Stimulated activated CD8-positive, alpha-beta memory T cell treated with anti-CD3 and anti-CD28 coated beads, Interleukin-7, amount 100 ng/mL, for 4 hours (primary cell): ENCODE results near the gene ANKUB1.

Source experiments
- DNase-seq, 2 donors: peaks; one replicate each; pipeline ENCODE4 v3.0.0-alpha.2; 2020; ENCODE audit warnings: low read depth in 2 of 2

Gene ANKUB1

GRCh38 chr3:149763565-149764195 is 28.7 kb downstream of the ANKUB1 start:
- no peak for DNase-seq

GRCh38 chr3:149753717-149754116 is 38.6 kb downstream of the ANKUB1 start:
- DNase-seq = no peak

- no peak for DNase-seq
Measured at GRCh38 chr3:149752788-149753136, 39.6 kb downstream of the ANKUB1 start.

GRCh38 chr3:149752051-149752787 is 40.1 kb downstream of the ANKUB1 start, which contains the start of gene COMMD2:
TSS of gene COMMD2 (minus strand) at chr3:149752489. CDS start at chr3:149752444, 45 bp downstream.
- DNase-seq = peak; percentile 56 to 66

GRCh38 chr3:149751551-149751950 is 40.8 kb downstream of the ANKUB1 start:
- DNase-seq = no peak

GRCh38 chr3:149744606-149745005 is 47.7 kb downstream of the ANKUB1 start:
- DNase-seq = no peak

GRCh38 chr3:149744151-149744550 is 48.2 kb downstream of the ANKUB1 start:
- DNase-seq = no peak

GRCh38 chr3:149739396-149739795 is 53.0 kb downstream of the ANKUB1 start:
- DNase-seq = no peak

- no peak for DNase-seq
Measured at GRCh38 chr3:149738876-149739275, 53.5 kb downstream of the ANKUB1 start.

GRCh38 chr3:149736953-149737205 is 55.5 kb downstream of the ANKUB1 start:
- no peak for DNase-seq

GRCh38 chr3:149736175-149736952 is 56.0 kb downstream of the ANKUB1 start:
- DNase-seq = no peak

- no peak for DNase-seq
Measured at GRCh38 chr3:149732234-149732633, 60.1 kb downstream of the ANKUB1 start.

- no peak for DNase-seq
Measured at GRCh38 chr3:149727656-149728055, 64.7 kb downstream of the ANKUB1 start.

GRCh38 chr3:149726716-149727407 is 65.5 kb downstream of the ANKUB1 start:
- DNase-seq = no peak

- no peak for DNase-seq
Measured at GRCh38 chr3:149723781-149724180, 68.6 kb downstream of the ANKUB1 start.

- DNase-seq = no peak
Measured at GRCh38 chr3:149720918-149721317, 71.4 kb downstream of the ANKUB1 start.

- no peak for DNase-seq
Measured at GRCh38 chr3:149717391-149718056, 74.8 kb downstream of the ANKUB1 start.

GRCh38 chr3:149716984-149717383 is 75.4 kb downstream of the ANKUB1 start:
- DNase-seq = no peak

- DNase-seq = no peak
Measured at GRCh38 chr3:149715247-149715646, 77.1 kb downstream of the ANKUB1 start.

GRCh38 chr3:149713730-149714654 is 78.4 kb downstream of the ANKUB1 start:
- no peak for DNase-seq
